Stomach (tissue), 4 donors: Measurements from ENCODE around the gene TMA7B.

Experiments used
- EP300 ChIP-seq: sonication (generic); formaldehyde crosslinking; IDR thresholded peaks from one replicate; pipeline ENCODE4 v1.6.1; 2017; ENCODE audit warnings: antibody characterized with exemption
- POLR2A ChIP-seq, 4 donors: fragments of 450-650 bp; IDR thresholded peaks; one replicate each; pipeline ENCODE4 v1.6.1; 2016; ENCODE audit warnings: antibody characterized with exemption in 4 of 4, control low read depth in 2 of 4, mild to moderate bottlenecking in 1 of 4, moderate library complexity in 1 of 4
- TF ChIP-seq, protein P1 (sequence below), 7 experiments: fragments of 450-650 bp in 4 of 7; fragments of 200-600 bp in 3 of 7; sonication (generic) in 3 of 7; IDR thresholded peaks; one replicate each; pipeline ENCODE4 v1.5.1; 2016 to 2019; ENCODE audit warnings: antibody characterized with exemption in 7 of 7, control low read depth in 2 of 7, mild to moderate bottlenecking in 1 of 7

DNA sequence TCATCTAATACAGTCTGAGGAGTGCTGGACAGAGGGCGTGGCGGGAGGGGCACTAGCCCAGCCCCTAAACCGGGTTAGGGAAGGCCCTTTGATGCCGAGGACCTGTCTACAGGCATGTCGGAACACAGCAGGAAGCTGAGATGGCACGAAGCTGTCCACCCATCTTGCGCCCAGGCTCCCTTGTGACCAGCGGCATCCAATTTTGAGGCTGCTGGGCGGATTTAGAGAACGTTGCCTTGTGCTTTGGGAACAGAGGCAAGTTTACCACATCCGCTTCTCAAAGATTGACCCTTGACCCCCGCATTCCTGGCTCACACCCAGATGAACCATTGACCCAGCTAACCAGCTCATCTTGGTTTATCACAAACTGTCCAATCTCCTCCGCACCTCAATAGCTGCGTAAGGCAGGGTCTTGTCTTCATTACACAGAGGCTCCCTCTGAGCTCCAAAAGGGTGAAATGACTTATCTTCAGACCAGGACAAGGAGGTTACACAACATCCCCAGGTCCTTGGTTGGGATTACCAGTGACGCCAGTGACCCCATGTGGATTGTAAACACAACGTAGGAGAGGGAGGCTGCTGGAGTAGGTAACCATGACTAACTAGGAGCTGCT lies 39.1 kb downstream of the TMA7B start:
- TF ChIP-seq, protein P1, sequence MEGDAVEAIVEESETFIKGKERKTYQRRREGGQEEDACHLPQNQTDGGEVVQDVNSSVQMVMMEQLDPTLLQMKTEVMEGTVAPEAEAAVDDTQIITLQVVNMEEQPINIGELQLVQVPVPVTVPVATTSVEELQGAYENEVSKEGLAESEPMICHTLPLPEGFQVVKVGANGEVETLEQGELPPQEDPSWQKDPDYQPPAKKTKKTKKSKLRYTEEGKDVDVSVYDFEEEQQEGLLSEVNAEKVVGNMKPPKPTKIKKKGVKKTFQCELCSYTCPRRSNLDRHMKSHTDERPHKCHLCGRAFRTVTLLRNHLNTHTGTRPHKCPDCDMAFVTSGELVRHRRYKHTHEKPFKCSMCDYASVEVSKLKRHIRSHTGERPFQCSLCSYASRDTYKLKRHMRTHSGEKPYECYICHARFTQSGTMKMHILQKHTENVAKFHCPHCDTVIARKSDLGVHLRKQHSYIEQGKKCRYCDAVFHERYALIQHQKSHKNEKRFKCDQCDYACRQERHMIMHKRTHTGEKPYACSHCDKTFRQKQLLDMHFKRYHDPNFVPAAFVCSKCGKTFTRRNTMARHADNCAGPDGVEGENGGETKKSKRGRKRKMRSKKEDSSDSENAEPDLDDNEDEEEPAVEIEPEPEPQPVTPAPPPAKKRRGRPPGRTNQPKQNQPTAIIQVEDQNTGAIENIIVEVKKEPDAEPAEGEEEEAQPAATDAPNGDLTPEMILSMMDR (IDR thresholded peaks at IDR 0.05), result no peak
- TF ChIP-seq EP300 (no peak), POLR2A (IDR thresholded peaks at IDR 0.05) (no peak)
